Transverse colon (tissue), 4 donors: ENCODE data around the gene TMEM35B.

ENCODE experiments used
- EP300 ChIP-seq: sonication (generic); formaldehyde crosslinking; IDR thresholded peaks from one replicate; pipeline ENCODE4 v1.6.1; 2017; ENCODE audit warnings: antibody characterized with exemption, low read depth
- POLR2A ChIP-seq: fragments of 450-650 bp; IDR thresholded peaks from one replicate; pipeline ENCODE4 v1.6.1; 2016; ENCODE audit warnings: antibody characterized with exemption, mild to moderate bottlenecking, moderate library complexity
- POLR2AphosphoS5 ChIP-seq, 3 donors: sonication (generic); formaldehyde crosslinking; IDR thresholded peaks; one replicate each; pipeline ENCODE4 v1.6.1; 2016; ENCODE audit warnings: antibody characterized with exemption in 3 of 3
- TF ChIP-seq, protein P1 (sequence below), 5 experiments: fragments of 200-600 bp in 3 of 5; fragments of 450-650 bp in 2 of 5; sonication (generic) in 3 of 5; IDR thresholded peaks; 1 replicate in 2 of 5; 2 replicates in 3 of 5; pipeline ENCODE4 v1.5.1; 2016 to 2017; ENCODE audit warnings: antibody characterized with exemption in 5 of 5, inconsistent platforms in 3 of 5, mild to moderate bottlenecking in 2 of 5, moderate library complexity in 1 of 5

DNA sequence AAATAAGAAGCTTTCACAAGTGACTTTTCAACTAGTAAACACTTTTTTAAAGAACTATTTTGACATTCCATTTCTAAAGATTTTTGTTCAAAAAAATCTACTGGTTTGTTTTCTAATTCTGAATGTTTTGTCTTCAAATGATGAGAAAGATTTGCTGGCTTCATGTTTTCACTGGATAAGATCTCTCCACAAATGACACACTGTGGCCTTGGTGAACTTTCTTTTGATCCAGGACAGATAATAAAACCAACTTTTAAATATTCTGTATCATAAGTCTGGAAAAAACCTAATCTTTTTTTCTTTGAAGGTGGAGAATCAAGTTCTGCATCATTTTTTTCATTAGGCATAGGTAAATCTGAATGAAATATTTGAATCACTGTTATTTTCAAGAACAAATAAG lies 3.4 kb upstream of the TMEM35B start:
- TF ChIP-seq, protein P1, sequence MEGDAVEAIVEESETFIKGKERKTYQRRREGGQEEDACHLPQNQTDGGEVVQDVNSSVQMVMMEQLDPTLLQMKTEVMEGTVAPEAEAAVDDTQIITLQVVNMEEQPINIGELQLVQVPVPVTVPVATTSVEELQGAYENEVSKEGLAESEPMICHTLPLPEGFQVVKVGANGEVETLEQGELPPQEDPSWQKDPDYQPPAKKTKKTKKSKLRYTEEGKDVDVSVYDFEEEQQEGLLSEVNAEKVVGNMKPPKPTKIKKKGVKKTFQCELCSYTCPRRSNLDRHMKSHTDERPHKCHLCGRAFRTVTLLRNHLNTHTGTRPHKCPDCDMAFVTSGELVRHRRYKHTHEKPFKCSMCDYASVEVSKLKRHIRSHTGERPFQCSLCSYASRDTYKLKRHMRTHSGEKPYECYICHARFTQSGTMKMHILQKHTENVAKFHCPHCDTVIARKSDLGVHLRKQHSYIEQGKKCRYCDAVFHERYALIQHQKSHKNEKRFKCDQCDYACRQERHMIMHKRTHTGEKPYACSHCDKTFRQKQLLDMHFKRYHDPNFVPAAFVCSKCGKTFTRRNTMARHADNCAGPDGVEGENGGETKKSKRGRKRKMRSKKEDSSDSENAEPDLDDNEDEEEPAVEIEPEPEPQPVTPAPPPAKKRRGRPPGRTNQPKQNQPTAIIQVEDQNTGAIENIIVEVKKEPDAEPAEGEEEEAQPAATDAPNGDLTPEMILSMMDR (IDR thresholded peaks at IDR 0.05) = no peak
- TF ChIP-seq POLR2AphosphoS5 (IDR thresholded peaks at IDR 0.05) = no peak
- no peak for TF ChIP-seq EP300
- TF ChIP-seq POLR2A = no peak
